Measurements from ENCODE around the gene DYNC1LI1.

- TF ChIP-seq CTCF (IDR thresholded peaks at IDR 0.05): no peak
- TF ChIP-seq EZH2 (IDR thresholded peaks at IDR 0.05; ENCODE audit: borderline replicate concordance, insufficient read depth, low read depth, low read length, poor library complexity, severe bottlenecking): no peak
Observed at GRCh38 chr3:32551496-32551895, 19.2 kb downstream of the DYNC1LI1 start.

Measured in B cell (primary cell).